MCF 10A (cell line): ENCODE results near the gene NFATC4. TPM values are rescaled to one million over a fixed set of nuclear protein-coding genes. Genes with fewer than 3 reads are reported as not detected.

ENCODE experiments used
- BruUV-seq: library from RNA; stranded (reverse); fragments of 400-500 nt; replicated peaks from 2 replicates; lab custom pipeline; 2021; lab: Mats Ljungman, UMichigan
- CTCF ChIA-PET: fragments of 300-600 bp; sonication (Branson Sonifier 250); formaldehyde crosslinking; extraction: SDS; loops from one replicate; lab custom pipeline; 2021; ENCODE audit warnings: antibody characterized with exemption, inconsistent platforms; lab: Yijun Ruan, JAX
- POLR2A ChIA-PET: fragments of 300-600, 350-650 bp; sonication (Branson Sonifier 250); formaldehyde crosslinking; extraction: SDS; loops from one replicate; lab custom pipeline; 2020; ENCODE audit warnings: antibody characterized with exemption, inconsistent platforms; lab: Yijun Ruan, JAX
- DNase-seq: peaks from one replicate; pipeline ENCODE4 v3.0.0-alpha.2; 2018; ENCODE audit not compliant: unreplicated experiment
- H3K27ac Mint-ChIP-seq: one replicate; pipeline ENCODE4 v1.8.0; 2022; ENCODE audit warnings: mild to moderate bottlenecking, low read depth, mixed read lengths; ENCODE audit not compliant: unreplicated experiment
- H3K27me3 Mint-ChIP-seq: one replicate; pipeline ENCODE4 v1.8.0; 2022; ENCODE audit warnings: mixed read lengths; ENCODE audit not compliant: insufficient read depth, unreplicated experiment
- H3K36me3 Mint-ChIP-seq: one replicate; pipeline ENCODE4 v1.8.0; 2022; ENCODE audit warnings: mild to moderate bottlenecking, moderate library complexity, mixed read lengths; ENCODE audit not compliant: insufficient read depth, unreplicated experiment
- H3K4me1 Mint-ChIP-seq: one replicate; pipeline ENCODE4 v1.8.0; 2022; ENCODE audit warnings: mixed read lengths; ENCODE audit not compliant: insufficient read depth, unreplicated experiment
- H3K4me3 Mint-ChIP-seq: one replicate; pipeline ENCODE4 v1.8.0; 2022; ENCODE audit warnings: mild to moderate bottlenecking, moderate library complexity, mixed read lengths; ENCODE audit not compliant: unreplicated experiment
- H3K9me3 Mint-ChIP-seq: one replicate; pipeline ENCODE4 v1.8.0; 2022; ENCODE audit warnings: mixed read lengths; ENCODE audit not compliant: unreplicated experiment
- intact Hi-C: fragments of 100-400 bp; cut with micrococcal nuclease; formaldehyde crosslinking; loops from 2 replicates; pipeline ENCODE4 v1.14.1; 2022
- total RNA-seq: library from RNA; stranded (reverse); gene quantifications from 2 replicates; pipeline ENCODE4 v1.2.3, GENCODE V29; 2022
- TF ChIP-seq, protein P1 (sequence below): fragments of 200-600 bp; IDR thresholded peaks from one replicate; pipeline ENCODE4 v1.8.0; 2022; ENCODE audit warnings: antibody characterized with exemption, mild to moderate bottlenecking; ENCODE audit not compliant: unreplicated experiment

Gene NFATC4
- total RNA-seq, 1 experiment from 2014 or later = 0.23 TPM

DNA sequence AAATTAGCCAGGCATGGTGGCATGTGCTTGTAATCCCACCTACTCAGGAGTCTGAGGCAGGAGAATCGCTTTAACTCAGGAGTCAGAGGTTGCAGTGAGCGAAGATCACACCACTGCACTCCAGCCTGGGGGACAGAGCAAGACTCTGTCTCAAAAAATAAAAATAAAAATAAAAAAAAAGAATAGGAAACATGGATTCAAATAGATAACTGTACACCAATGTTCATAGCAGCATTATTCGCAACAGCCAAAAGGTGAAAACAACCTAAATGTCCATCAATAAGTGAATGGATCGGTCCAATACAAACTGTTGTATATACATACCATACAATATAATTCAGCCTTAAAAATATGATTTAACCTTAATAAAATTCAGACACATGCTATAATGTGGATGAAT lies 25.1 kb upstream of the NFATC4 start:
- POLR2A ChIA-PET = no interaction called here
- H3K27ac Mint-ChIP-seq = no peak overlapping the region
- CTCF ChIA-PET = interaction anchor here (2.0 to 16.6 kb wide), 4 partner anchors 9 to 93 kb away, joined by 15 to 626 read pairs (median 71); partner anchors contain the start of genes ADCY4, CBLN3 and KHNYN
- H3K27me3 Mint-ChIP-seq = peaks cover 11% of the 10 kb centered on the region
- no TSS peak for BruUV-seq
- no peaks in the 10 kb centered on the region for H3K9me3 Mint-ChIP-seq
- TF ChIP-seq, protein P1, sequence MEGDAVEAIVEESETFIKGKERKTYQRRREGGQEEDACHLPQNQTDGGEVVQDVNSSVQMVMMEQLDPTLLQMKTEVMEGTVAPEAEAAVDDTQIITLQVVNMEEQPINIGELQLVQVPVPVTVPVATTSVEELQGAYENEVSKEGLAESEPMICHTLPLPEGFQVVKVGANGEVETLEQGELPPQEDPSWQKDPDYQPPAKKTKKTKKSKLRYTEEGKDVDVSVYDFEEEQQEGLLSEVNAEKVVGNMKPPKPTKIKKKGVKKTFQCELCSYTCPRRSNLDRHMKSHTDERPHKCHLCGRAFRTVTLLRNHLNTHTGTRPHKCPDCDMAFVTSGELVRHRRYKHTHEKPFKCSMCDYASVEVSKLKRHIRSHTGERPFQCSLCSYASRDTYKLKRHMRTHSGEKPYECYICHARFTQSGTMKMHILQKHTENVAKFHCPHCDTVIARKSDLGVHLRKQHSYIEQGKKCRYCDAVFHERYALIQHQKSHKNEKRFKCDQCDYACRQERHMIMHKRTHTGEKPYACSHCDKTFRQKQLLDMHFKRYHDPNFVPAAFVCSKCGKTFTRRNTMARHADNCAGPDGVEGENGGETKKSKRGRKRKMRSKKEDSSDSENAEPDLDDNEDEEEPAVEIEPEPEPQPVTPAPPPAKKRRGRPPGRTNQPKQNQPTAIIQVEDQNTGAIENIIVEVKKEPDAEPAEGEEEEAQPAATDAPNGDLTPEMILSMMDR = no peak
- H3K36me3 Mint-ChIP-seq = no peaks in the 10 kb centered on the region
- intact Hi-C loops = no loop called here
- no peaks in the 10 kb centered on the region for H3K4me1 Mint-ChIP-seq
- H3K4me3 Mint-ChIP-seq = no peak overlapping the region
- no peak for DNase-seq

DNA sequence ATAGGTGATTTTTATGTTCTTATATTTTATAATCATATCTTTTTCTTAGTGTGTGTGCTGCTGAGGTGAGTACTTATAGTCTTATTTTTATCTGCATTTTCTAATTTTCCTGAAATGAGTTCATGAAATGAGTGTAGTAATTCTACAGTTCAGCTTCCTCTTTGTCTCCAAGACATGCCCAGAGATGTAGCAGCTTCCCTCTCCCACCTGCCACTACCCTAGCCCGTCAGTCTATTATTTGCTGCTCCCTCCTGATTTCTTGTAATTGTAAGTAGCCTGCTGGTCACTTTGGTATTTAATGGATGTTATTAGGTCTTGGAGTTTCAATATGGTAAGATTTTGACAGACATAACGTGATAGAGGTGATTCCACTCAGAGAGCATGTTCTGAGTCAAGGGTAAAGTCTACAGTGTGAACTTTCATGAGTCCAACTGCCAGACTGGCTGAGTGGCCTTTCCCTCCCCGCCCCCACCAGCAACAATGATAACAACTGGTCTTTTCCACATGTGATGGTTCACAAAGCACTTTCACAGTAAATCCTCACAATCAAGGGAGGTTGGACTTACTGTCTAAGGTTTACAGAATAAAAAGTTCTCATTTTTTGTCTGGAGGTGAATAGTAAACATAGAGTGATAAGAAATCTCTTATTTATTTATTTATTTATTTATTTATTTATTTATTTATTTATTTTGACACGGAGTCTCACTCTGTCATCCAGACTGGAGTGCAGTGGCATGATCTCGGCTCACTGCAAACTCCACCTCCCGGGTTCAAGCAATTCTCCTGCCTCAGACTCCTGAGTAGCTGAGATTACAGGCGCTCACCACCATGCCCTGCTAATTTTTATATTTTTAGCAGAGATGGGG lies 24.0 kb upstream of the NFATC4 start:
- intact Hi-C loops = no loop called here
- no peak overlapping the region for H3K4me3 Mint-ChIP-seq
- no peaks in the 10 kb centered on the region for H3K9me3 Mint-ChIP-seq
- H3K36me3 Mint-ChIP-seq = no peaks in the 10 kb centered on the region
- H3K27ac Mint-ChIP-seq = no peak overlapping the region
- no TSS peak for BruUV-seq
- H3K4me1 Mint-ChIP-seq = no peaks in the 10 kb centered on the region
- ChIA-PET CTCF (interaction anchor here (5.3 to 5.6 kb wide), 2 partner anchors 10 to 92 kb away, joined by 34 to 108 read pairs; partner anchors contain the start of gene ADCY4), POLR2A (interaction anchor here (0.6 to 0.9 kb wide), 2 partner anchors 14 to 98 kb away, joined by 3 read pairs; no protein-coding TSS in a partner anchor)
- DNase-seq = no peak
- TF ChIP-seq, protein P1 = no peak
- H3K27me3 Mint-ChIP-seq = peaks cover 13% of the 10 kb centered on the region

DNA sequence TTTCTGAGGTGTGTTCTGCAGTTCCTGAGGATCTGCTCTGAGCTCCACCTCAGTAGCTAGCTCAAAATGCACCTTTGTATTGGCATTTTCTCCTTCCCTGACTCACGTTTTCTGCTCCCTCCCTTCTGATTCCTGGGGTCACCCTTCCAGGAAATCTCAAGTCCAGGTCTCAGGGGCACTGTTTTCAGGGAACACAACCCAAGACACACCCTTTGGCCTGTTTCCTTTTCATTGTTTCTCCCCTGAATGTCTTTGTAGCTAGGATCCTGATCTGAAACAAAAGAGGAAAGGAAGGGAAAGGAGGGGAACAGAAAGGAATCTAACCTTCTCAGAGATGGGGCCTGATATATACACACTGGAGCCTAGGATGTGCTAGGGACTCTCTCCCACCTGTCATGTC lies 20.9 kb upstream of the NFATC4 start:
- H3K36me3 Mint-ChIP-seq = no peaks in the 10 kb centered on the region
- POLR2A ChIA-PET = interaction anchor here (0.9 to 1.1 kb wide), 3 partner anchors 31 to 85 kb away, joined by 3 to 4 read pairs (median 3); partner anchors contain the start of genes DHRS1 and NOP9
- TF ChIP-seq, protein P1 = no peak
- DNase-seq = no peak
- BruUV-seq = no TSS peak
- H3K4me1 Mint-ChIP-seq = peaks cover 7% of the 10 kb centered on the region
- no peak overlapping the region for H3K27ac Mint-ChIP-seq
- CTCF ChIA-PET = interaction anchor here (0.7 to 5.6 kb wide), 9 partner anchors 13 to 95 kb away, joined by 3 to 108 read pairs (median 5); partner anchors contain the start of genes ADCY4 and CIDEB
- peaks cover 27% of the 10 kb centered on the region for H3K27me3 Mint-ChIP-seq
- no peaks in the 10 kb centered on the region for H3K9me3 Mint-ChIP-seq
- intact Hi-C loops = no loop called here
- no peak overlapping the region for H3K4me3 Mint-ChIP-seq

DNA sequence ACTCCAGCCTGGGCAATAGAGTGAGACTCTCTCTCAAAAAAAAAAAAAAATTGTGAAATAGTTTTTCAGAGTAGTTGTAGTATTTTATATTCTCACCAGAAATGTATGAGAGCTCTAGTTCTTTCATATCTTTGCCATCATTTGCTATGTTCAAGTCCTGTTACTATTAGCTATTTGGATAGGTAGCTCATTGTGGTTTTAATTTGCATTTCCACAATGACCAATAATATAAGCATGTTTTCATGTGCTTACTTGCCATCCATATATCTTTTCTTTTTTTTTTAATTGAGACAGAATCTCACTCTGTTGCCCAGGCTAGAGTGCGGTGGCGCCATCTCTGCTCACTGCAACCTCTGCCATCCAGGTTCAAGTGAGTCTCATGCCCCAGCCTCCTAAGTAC lies 19.8 kb upstream of the NFATC4 start:
- Mint-ChIP-seq H3K9me3 (no peaks in the 10 kb centered on the region), H3K4me3 (no peak overlapping the region), H3K36me3 (no peaks in the 10 kb centered on the region), H3K27me3 (peaks cover 27% of the 10 kb centered on the region), H3K4me1 (peaks cover 8% of the 10 kb centered on the region), H3K27ac (no peak overlapping the region)
- TF ChIP-seq, protein P1 = no peak
- intact Hi-C loops = no loop called here
- POLR2A ChIA-PET = interaction anchor here (0.7 to 1.0 kb wide), 2 partner anchors 48 to 49 kb away, joined by 3 to 4 read pairs; partner anchors contain the start of genes DHRS1 and NOP9
- BruUV-seq = no TSS peak
- no peak for DNase-seq
- CTCF ChIA-PET = interaction anchor here (0.6 to 5.6 kb wide), 9 partner anchors 14 to 331 kb away, joined by 3 to 108 read pairs (median 7); partner anchors contain the start of gene ADCY4
